A673 (cell line): Measurements from ENCODE around the gene LDB1. TPM values are rescaled to one million over a fixed set of nuclear protein-coding genes. Genes with fewer than 3 reads are reported as not detected.

ENCODE experiments used
- BruUV-seq: library from RNA; stranded (reverse); fragments of 400-500 nt; replicated peaks from 2 replicates; lab custom pipeline; 2021; lab: Mats Ljungman, UMichigan
- CTCF ChIA-PET: fragments of 300-600 bp; sonication (Branson Sonifier 250); formaldehyde crosslinking; loops from one replicate; lab custom pipeline; 2022; ENCODE audit warnings: antibody characterized with exemption; lab: Charles Lee
- POLR2A ChIA-PET: fragments of 300-600 bp; sonication (Branson Sonifier 250); formaldehyde crosslinking; loops from one replicate; lab custom pipeline; 2022; ENCODE audit warnings: antibody characterized with exemption; ENCODE audit not compliant: low non-redundant PET; lab: Charles Lee
- DNase-seq: peaks from one replicate; pipeline ENCODE4 v3.0.0-alpha.2; 2015; ENCODE audit warnings: low spot score
- H3K27ac ChIP-seq: fragments of 200-600 bp; sonication (generic); 2 replicates; pipeline ENCODE4 v1.5.1; 2016; ENCODE audit warnings: mixed run types, low read depth, mild to moderate bottlenecking, mixed read lengths, antibody characterized with exemption, low read length; ENCODE audit not compliant: poor library complexity, severe bottlenecking
- H3K27me3 ChIP-seq: fragments of 200-600 bp; sonication (generic); replicated peaks from 2 replicates; pipeline ENCODE4 v1.6.1; 2017; ENCODE audit warnings: mixed run types, low read depth, mild to moderate bottlenecking, mixed read lengths, antibody characterized with exemption, low read length; ENCODE audit not compliant: insufficient read depth, poor library complexity
- H3K36me3 ChIP-seq: fragments of 200-600 bp; sonication (generic); 2 replicates; pipeline ENCODE4 v1.6.1; 2016; ENCODE audit warnings: mixed run types, mild to moderate bottlenecking, mixed read lengths, antibody characterized with exemption, low read length; ENCODE audit not compliant: insufficient read depth, poor library complexity, severe bottlenecking
- H3K4me1 ChIP-seq: fragments of 200-600 bp; sonication (generic); 2 replicates; pipeline ENCODE4 v1.6.1; 2017; ENCODE audit warnings: mixed run types, mild to moderate bottlenecking, mixed read lengths, antibody characterized with exemption, low read length; ENCODE audit not compliant: insufficient read depth, poor library complexity, severe bottlenecking
- H3K4me3 ChIP-seq: fragments of 200-600 bp; sonication (generic); 2 replicates; pipeline ENCODE4 v1.5.1; 2016; ENCODE audit warnings: low read depth, mixed run types, mild to moderate bottlenecking, mixed read lengths, low read length; ENCODE audit not compliant: poor library complexity, severe bottlenecking
- H3K9me3 ChIP-seq: fragments of 200-600 bp; sonication (generic); 2 replicates; pipeline ENCODE4 v1.6.1; 2016; ENCODE audit warnings: mixed run types, low read depth, mild to moderate bottlenecking, mixed read lengths, antibody characterized with exemption, low read length; ENCODE audit not compliant: poor library complexity, severe bottlenecking
- EZH2 ChIP-seq: fragments of 200-600 bp; sonication (generic); IDR thresholded peaks from 2 replicates; pipeline ENCODE4 v1.6.1; 2017; ENCODE audit warnings: borderline replicate concordance, low read depth, mild to moderate bottlenecking, mixed read lengths, antibody characterized with exemption, low read length; ENCODE audit not compliant: poor library complexity, severe bottlenecking
- intact Hi-C: fragments of 100-400 bp; cut with micrococcal nuclease; formaldehyde crosslinking; loops from one replicate; pipeline ENCODE4 v1.10.0; 2022; ENCODE audit not compliant: unreplicated experiment
- total RNA-seq: library from RNA; stranded (reverse); gene quantifications from 2 replicates; pipeline ENCODE4 v1.2.3, GENCODE V29; 2021
- TF ChIP-seq, protein P1 (sequence below): fragments of 300-800, 200-600 bp; sonication (generic); conservative IDR thresholded peaks from 2 replicates; pipeline ENCODE4 v1.5.1; 2017; ENCODE audit warnings: low read depth, mild to moderate bottlenecking, antibody characterized with exemption, low read length, moderate library complexity, mixed read lengths

Gene LDB1
- total RNA-seq, 1 experiment from 2014 or later: 78.5 TPM

DNA sequence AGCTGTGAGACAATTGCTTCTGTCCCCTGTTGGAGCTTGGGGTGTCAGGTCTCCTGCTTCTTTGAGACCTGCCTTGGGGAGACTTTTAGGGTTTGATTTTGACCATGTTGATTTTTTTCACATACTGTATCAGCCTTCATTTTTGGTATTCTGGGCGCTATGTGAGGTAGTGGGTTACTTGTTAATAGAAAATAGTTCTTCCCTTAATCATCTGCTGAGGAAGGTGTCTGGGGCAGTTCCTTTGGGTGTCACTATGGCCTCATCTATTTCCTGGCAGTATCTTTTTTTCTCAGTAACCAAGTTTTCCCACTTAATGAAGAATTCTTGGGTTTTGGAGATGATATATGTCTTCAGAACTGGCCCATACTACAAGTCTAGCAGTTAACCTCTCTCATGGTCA is 27.4 kb upstream of the LDB1 start:
- intact Hi-C loops: no loop called here
- POLR2A ChIA-PET: no interaction called here
- no TSS peak for BruUV-seq
- CTCF ChIA-PET: no interaction called here
- peaks cover 58% of the 10 kb centered on the region for H3K36me3 ChIP-seq
- H3K4me3 ChIP-seq: no peak overlapping the region
- no peaks in the 10 kb centered on the region for H3K9me3 ChIP-seq
- TF ChIP-seq, protein P1, sequence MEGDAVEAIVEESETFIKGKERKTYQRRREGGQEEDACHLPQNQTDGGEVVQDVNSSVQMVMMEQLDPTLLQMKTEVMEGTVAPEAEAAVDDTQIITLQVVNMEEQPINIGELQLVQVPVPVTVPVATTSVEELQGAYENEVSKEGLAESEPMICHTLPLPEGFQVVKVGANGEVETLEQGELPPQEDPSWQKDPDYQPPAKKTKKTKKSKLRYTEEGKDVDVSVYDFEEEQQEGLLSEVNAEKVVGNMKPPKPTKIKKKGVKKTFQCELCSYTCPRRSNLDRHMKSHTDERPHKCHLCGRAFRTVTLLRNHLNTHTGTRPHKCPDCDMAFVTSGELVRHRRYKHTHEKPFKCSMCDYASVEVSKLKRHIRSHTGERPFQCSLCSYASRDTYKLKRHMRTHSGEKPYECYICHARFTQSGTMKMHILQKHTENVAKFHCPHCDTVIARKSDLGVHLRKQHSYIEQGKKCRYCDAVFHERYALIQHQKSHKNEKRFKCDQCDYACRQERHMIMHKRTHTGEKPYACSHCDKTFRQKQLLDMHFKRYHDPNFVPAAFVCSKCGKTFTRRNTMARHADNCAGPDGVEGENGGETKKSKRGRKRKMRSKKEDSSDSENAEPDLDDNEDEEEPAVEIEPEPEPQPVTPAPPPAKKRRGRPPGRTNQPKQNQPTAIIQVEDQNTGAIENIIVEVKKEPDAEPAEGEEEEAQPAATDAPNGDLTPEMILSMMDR: no peak
- no peak for TF ChIP-seq EZH2
- H3K27ac ChIP-seq: no peak overlapping the region
- no peak for DNase-seq
- peaks cover 7% of the 10 kb centered on the region for H3K4me1 ChIP-seq
- H3K27me3 ChIP-seq: no peaks in the 10 kb centered on the region

DNA sequence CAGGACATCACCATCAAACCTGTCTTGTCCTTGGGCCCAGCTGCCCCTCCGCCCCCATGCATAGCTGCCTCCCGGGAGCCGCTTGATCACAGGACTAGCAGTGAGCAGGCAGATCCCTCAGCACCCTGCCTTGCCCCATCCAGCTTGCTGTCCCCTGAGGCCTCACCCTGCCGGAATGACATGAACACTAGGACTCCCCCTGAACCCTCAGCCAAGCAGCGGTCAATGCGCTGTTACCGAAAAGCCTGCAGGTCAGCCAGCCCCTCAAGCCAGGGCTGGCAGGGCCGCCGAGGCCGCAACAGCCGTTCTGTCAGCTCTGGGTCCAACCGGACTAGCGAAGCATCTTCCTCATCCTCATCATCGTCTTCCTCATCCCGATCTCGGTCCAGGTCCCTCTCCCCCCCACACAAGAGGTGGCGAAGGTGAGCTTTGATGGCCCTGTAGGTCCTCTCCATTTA is 26.8 kb upstream of the LDB1 start:
- no TSS peak for BruUV-seq
- no peak overlapping the region for H3K27ac ChIP-seq
- no peak overlapping the region for H3K4me3 ChIP-seq
- peaks cover 7% of the 10 kb centered on the region for H3K4me1 ChIP-seq
- no peak for DNase-seq
- H3K9me3 ChIP-seq: no peaks in the 10 kb centered on the region
- POLR2A ChIA-PET: no interaction called here
- H3K36me3 ChIP-seq: peaks cover 60% of the 10 kb centered on the region
- TF ChIP-seq, protein P1: no peak
- TF ChIP-seq EZH2: no peak
- no peaks in the 10 kb centered on the region for H3K27me3 ChIP-seq
- intact Hi-C loops: no loop called here
- CTCF ChIA-PET: no interaction called here

DNA sequence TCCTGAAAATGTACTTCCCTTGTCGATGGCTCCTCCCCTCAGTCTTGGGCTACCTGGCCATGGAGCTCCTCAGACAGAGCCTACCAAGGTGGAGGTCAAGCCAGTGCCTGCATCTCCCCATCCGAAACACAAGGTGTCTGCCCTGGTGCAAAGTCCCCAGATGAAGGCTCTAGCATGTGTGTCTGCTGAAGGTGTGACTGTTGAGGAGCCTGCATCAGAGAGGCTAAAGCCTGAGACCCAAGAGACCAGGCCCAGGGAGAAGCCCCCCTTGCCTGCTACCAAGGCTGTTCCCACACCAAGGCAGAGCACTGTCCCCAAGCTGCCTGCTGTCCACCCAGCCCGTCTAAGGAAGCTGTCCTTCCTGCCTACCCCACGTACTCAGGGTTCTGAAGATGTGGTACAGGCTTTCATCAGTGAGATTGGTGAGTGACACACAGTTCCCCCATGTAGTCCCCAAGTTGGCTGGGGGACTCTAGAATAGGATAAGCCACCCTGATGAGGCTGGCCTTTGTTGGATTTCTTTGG is 21.5 kb upstream of the LDB1 start:
- intact Hi-C loops: no loop called here
- Histone ChIP-seq H3K9me3 (no peaks in the 10 kb centered on the region), H3K36me3 (peaks cover 77% of the 10 kb centered on the region), H3K4me3 (no peak overlapping the region), H3K27ac (no peak overlapping the region), H3K27me3 (no peaks in the 10 kb centered on the region), H3K4me1 (peaks cover 5% of the 10 kb centered on the region)
- BruUV-seq: no TSS peak
- ChIA-PET POLR2A (no interaction called here), CTCF (no interaction called here)
- TF ChIP-seq, protein P1: no peak
- TF ChIP-seq EZH2: no peak
- no peak for DNase-seq
